CD4-positive, alpha-beta T cell treated with Interleukin-4 for 4 hours (primary cell): Measurements from ENCODE around the gene SNX21.
"Not testable (repeated sequence)": the region's sequence is repeated elsewhere in the genome, so short reads cannot be mapped to it uniquely, and the experiment has no call there.

Experiments
- DNase-seq: peaks from one replicate; pipeline ENCODE4 v3.0.0-alpha.2; 2020

The SNX21 gene

GRCh38 chr20:45833030-45833882 lies at the start of gene SNX21:
SNX21 (plus strand) TSS chr20:45833799; CDS start chr20:45833920, 121 bp downstream.
- DNase-seq, result no peak

GRCh38 chr20:45788351-45788750 lies 45.2 kb upstream of the SNX21 start:
- no peak for DNase-seq

- DNase-seq, result peak; percentile 8
These were observed 41.1 kb upstream of the SNX21 start for GRCh38 chr20:45792317-45793118.

GRCh38 chr20:45796337-45797065 lies 37.1 kb upstream of the SNX21 start:
- no peak for DNase-seq

- DNase-seq, result not testable (repeated sequence)
These were observed 36.1 kb upstream of the SNX21 start for GRCh38 chr20:45797510-45797909.

- not testable (repeated sequence) for DNase-seq
These were observed 35.6 kb upstream of the SNX21 start for GRCh38 chr20:45797955-45798354.

GRCh38 chr20:45798935-45799642 lies 34.5 kb upstream of the SNX21 start:
- DNase-seq, result peak; percentile 66

GRCh38 chr20:45801851-45802250 lies 31.7 kb upstream of the SNX21 start:
- no peak for DNase-seq

- no peak for DNase-seq
These were observed 23.2 kb upstream of the SNX21 start for GRCh38 chr20:45810191-45810970.

GRCh38 chr20:45812157-45813005 lies 21.2 kb upstream of the SNX21 start, which contains the start of gene UBE2C:
UBE2C (plus strand) TSS chr20:45812644; CDS start chr20:45812696, 52 bp downstream.
- peak; percentile 98 for DNase-seq

GRCh38 chr20:45813006-45813340 lies 20.6 kb upstream of the SNX21 start:
- no peak for DNase-seq

GRCh38 chr20:45813489-45813888 lies 20.1 kb upstream of the SNX21 start:
- DNase-seq, result no peak

- DNase-seq, result no peak
These were observed 19.3 kb upstream of the SNX21 start for GRCh38 chr20:45814314-45814713.

GRCh38 chr20:45816951-45817350 lies 16.6 kb upstream of the SNX21 start:
- DNase-seq, result no peak

GRCh38 chr20:45817376-45818194 lies 16.0 kb upstream of the SNX21 start:
- DNase-seq, result no peak

- no peak for DNase-seq
These were observed 15.4 kb upstream of the SNX21 start for GRCh38 chr20:45818239-45818638.

GRCh38 chr20:45819466-45819865 lies 14.1 kb upstream of the SNX21 start:
- DNase-seq, result no peak

- DNase-seq, result no peak
These were observed 11.7 kb upstream of the SNX21 start for GRCh38 chr20:45821947-45822346.

- DNase-seq, result no peak
These were observed 10.7 kb upstream of the SNX21 start for GRCh38 chr20:45822857-45823256.
